ENCODE measurements around the gene REPS2.

REPS2 gene

DNA sequence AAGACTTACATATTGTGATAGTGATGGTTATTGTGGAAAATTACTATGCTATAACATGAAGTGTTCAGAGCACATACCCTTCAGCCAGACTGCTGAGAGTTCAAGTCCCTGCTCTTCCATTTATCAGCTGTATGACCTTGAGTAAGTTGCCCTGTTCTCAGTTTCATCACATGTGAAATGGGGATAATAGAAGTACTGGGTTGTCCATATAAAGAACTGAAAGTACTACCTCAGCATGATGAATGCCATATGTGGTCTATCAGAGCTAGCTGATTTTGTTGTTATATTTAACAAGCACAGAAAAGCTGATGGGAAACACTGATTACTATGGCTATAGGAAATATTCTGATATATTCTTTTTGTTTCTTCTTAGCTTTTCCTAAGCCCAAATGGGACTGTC lies 115.6 kb downstream of the REPS2 start:
- H3K27ac ChIP-seq (ENCODE audit: low read depth, low read length) = no peak overlapping the region
- no peak overlapping the region for H3K9ac ChIP-seq (ENCODE audit: low read depth, low read length)
- H3K4me3 ChIP-seq (ENCODE audit: low read length) = no peak overlapping the region
- no peaks in the 10 kb centered on the region for H3K9me3 ChIP-seq (ENCODE audit: insufficient read depth, low read depth, low read length)
- H3K4me1 ChIP-seq (ENCODE audit: insufficient read depth, low read length) = no peaks in the 10 kb centered on the region
- no peaks in the 10 kb centered on the region for H3K27me3 ChIP-seq (ENCODE audit: insufficient read depth, low read length)
- no peaks in the 10 kb centered on the region for H3K36me3 ChIP-seq (ENCODE audit: insufficient read depth, low read length)

DNA sequence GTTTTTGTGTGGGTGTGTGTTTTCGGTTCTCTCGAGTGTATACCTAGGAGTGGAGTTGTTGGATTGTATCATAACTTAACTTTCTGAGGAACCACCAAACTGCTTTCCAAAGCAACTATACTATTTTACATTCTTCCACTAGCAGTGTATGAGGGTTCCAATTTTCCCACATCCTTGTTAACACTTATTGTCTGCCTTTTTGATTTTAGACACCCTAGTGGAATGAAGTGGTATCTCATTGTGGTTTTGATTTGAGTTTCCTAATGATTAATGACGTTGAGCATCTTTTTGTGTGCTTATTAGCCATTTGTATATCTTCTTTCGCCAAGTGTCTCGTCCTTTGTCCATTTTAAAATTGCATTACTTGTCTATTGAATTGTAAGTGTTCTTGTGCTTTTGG lies 118.6 kb downstream of the REPS2 start:
- Histone ChIP-seq H3K27ac (ENCODE audit: low read depth, low read length) (no peak overlapping the region), H3K9me3 (ENCODE audit: insufficient read depth, low read depth, low read length) (no peaks in the 10 kb centered on the region), H3K4me1 (ENCODE audit: insufficient read depth, low read length) (no peaks in the 10 kb centered on the region), H3K36me3 (ENCODE audit: insufficient read depth, low read length) (no peaks in the 10 kb centered on the region), H3K27me3 (ENCODE audit: insufficient read depth, low read length) (no peaks in the 10 kb centered on the region), H3K9ac (ENCODE audit: low read depth, low read length) (no peak overlapping the region), H3K4me3 (ENCODE audit: low read length) (no peak overlapping the region)
- 75% methylated on average over 1 of the region's 5 CpGs for whole genome bisulfite sequencing

DNA sequence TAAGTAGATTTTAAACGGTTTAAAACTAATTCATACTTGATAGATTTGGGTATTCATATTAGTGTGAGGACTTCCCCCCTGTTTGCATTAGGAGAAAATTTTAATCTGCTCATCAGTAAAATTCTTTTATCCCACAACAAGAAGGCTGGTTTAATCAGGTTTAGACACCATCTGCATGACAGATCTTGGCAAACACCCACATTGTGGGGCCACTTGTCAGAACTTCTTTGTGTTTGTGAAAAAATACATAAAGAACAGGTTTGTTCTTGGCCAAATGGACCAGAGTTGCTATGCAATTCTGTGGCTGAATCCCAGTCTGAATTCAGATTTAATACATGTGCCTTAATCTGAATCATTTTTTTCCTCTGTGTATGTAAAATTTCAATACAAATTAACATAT lies 121.1 kb downstream of the REPS2 start:
- H3K4me1 ChIP-seq (ENCODE audit: insufficient read depth, low read length) = no peaks in the 10 kb centered on the region
- WGBS = no CpG with 5 or more reads among the region's 1 CpG

DNA sequence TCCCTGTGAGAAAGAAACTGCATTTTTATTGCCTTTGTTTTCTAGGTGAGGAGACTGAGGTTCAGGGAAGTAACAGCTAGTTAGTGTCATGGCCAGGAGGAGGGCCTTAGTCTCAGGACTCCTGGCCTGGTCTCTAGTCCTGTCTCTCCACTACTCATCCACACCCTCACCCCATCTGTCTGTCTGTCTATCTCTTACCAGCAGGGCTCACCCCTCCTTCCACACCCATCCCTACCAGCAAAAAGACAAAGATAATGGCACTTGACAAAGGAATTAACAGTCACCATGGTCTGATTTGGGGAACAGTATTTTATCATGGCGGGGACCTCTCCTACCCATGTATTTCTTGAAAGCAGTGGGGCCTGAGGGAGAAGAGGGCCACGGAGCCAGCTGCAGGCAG lies 125.8 kb downstream of the REPS2 start:
- Histone ChIP-seq H3K4me3 (ENCODE audit: low read length) (no peak overlapping the region), H3K9ac (ENCODE audit: low read depth, low read length) (no peak overlapping the region), H3K27me3 (ENCODE audit: insufficient read depth, low read length) (no peaks in the 10 kb centered on the region), H3K4me1 (ENCODE audit: insufficient read depth, low read length) (no peaks in the 10 kb centered on the region), H3K36me3 (ENCODE audit: insufficient read depth, low read length) (no peaks in the 10 kb centered on the region), H3K9me3 (ENCODE audit: insufficient read depth, low read depth, low read length) (no peaks in the 10 kb centered on the region), H3K27ac (ENCODE audit: low read depth, low read length) (no peak overlapping the region)
- 95% methylated on average over 2 of the region's 2 CpGs for WGBS

More for the DNA sequence above, 121.1 kb downstream of the REPS2 start:
- Histone ChIP-seq H3K27me3 (ENCODE audit: insufficient read depth, low read length) (no peaks in the 10 kb centered on the region), H3K27ac (ENCODE audit: low read depth, low read length) (no peak overlapping the region), H3K9ac (ENCODE audit: low read depth, low read length) (no peak overlapping the region), H3K36me3 (ENCODE audit: insufficient read depth, low read length) (no peaks in the 10 kb centered on the region), H3K4me3 (ENCODE audit: low read length) (no peak overlapping the region), H3K9me3 (ENCODE audit: insufficient read depth, low read depth, low read length) (no peaks in the 10 kb centered on the region)

DNA sequence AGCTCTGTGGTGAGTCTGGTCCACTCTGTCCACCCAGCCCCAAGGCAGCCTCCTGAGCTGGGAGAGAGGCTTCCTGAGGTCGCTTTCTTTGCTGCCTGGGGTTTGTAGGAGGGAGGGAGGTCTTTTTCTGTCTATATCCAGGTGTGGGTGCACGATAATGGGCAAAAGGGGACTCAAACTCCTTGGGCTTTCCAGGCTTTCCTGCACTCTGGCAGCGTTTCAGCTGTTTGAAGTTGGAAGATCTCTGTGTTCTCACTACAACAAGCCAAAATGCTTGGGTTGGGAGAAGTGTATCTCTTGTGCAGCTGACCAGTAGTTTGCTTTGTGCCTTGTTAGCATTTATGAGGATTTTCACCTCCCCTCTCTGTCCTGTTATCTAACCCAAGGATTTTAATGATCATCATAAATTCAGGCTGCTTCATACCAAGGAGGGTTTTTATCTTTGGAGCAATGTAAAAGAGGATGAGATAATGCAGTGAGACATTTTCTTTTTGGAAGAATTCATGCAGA lies 126.3 kb downstream of the REPS2 start:
- H3K9me3 ChIP-seq (ENCODE audit: insufficient read depth, low read depth, low read length) = no peaks in the 10 kb centered on the region
- H3K4me3 ChIP-seq (ENCODE audit: low read length) = no peak overlapping the region
- no peaks in the 10 kb centered on the region for H3K36me3 ChIP-seq (ENCODE audit: insufficient read depth, low read length)
- no peak overlapping the region for H3K9ac ChIP-seq (ENCODE audit: low read depth, low read length)
- no peaks in the 10 kb centered on the region for H3K4me1 ChIP-seq (ENCODE audit: insufficient read depth, low read length)
- WGBS = 83% methylated on average over 3 of the region's 3 CpGs
- H3K27me3 ChIP-seq (ENCODE audit: insufficient read depth, low read length) = no peaks in the 10 kb centered on the region
- no peak overlapping the region for H3K27ac ChIP-seq (ENCODE audit: low read depth, low read length)

DNA sequence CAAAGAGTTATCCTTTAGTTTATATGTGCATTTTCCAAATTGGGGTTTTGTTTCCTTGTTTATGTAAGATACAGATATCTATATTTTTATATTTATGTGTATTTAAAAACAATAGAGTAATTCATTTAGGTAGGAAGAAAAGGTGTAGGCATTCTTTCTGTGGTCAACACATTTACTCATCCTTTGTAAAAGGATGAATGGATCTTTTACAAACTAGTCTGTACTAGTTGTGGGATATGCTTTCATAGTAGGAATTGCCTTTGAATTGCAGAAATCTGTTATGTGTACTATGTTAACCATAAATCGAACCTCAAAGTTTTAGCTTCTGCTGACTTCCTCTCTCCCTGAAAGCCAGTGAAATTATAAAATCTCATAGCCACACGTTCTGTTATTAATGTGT lies 128.5 kb downstream of the REPS2 start:
- no CpG with 5 or more reads among the region's 2 CpGs for WGBS
- H3K9ac ChIP-seq (ENCODE audit: low read depth, low read length) = no peak overlapping the region
- no peaks in the 10 kb centered on the region for H3K36me3 ChIP-seq (ENCODE audit: insufficient read depth, low read length)
- H3K4me3 ChIP-seq (ENCODE audit: low read length) = no peak overlapping the region
- H3K4me1 ChIP-seq (ENCODE audit: insufficient read depth, low read length) = no peaks in the 10 kb centered on the region
- no peaks in the 10 kb centered on the region for H3K9me3 ChIP-seq (ENCODE audit: insufficient read depth, low read depth, low read length)
- H3K27ac ChIP-seq (ENCODE audit: low read depth, low read length) = no peak overlapping the region
- H3K27me3 ChIP-seq (ENCODE audit: insufficient read depth, low read length) = no peaks in the 10 kb centered on the region

DNA sequence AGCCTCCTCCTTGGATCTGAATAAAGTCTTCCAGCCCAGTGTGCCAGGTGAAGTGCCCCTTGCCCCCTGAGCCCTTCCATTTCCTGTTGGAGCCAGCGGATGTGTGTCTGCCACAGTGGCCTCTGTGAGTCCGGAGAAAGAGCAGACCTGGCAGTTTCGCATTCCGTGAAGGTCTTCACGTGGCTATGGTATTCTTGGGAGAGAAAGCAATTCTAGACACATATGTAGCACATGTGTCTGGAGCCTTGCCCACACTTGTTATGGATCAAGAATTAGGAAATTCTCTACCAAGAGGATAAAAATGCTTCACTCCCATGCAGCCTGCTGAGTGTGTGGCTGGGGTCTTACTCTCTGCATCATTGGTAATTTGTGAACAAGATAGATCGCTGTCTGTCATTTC lies 130.9 kb downstream of the REPS2 start:
- 100% methylated on average over 5 of the region's 6 CpGs for WGBS
- Histone ChIP-seq H3K27me3 (ENCODE audit: insufficient read depth, low read length) (no peaks in the 10 kb centered on the region), H3K4me1 (ENCODE audit: insufficient read depth, low read length) (no peaks in the 10 kb centered on the region), H3K9ac (ENCODE audit: low read depth, low read length) (no peak overlapping the region), H3K9me3 (ENCODE audit: insufficient read depth, low read depth, low read length) (no peaks in the 10 kb centered on the region), H3K27ac (ENCODE audit: low read depth, low read length) (no peak overlapping the region), H3K4me3 (ENCODE audit: low read length) (no peak overlapping the region), H3K36me3 (ENCODE audit: insufficient read depth, low read length) (no peaks in the 10 kb centered on the region)

DNA sequence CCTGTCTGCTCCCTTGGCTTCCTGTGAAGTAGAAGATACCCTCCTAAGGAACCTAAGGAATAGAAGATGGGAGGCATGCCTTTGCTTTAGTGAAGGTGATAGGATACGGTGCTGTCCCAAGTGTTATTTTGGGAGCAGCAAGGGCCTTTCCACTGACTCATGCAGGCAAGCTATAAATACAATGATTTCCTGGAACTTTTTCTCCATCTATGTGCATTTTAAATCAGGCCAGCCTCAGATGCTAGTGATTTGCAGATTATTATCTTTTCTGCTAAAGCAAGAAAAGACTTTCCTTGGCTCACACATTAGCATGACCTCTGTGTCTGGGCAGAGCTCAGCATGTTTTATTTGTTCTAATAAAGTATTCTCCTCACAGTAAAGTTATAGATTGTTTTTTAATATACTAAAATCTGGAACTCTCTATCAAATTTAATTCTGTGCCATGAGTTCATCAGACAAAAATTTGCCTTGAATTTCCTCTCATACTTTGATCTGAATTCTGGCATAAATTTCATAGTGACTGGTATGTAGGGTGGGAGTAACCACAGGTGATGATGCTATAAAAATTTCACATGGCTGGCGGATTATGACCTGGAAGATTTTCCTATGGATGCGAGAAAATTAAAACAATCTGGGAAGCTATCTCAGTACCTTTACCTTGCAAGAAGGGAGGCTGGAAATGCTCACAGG lies 131.7 kb downstream of the REPS2 start:
- no peak overlapping the region for H3K27ac ChIP-seq (ENCODE audit: low read depth, low read length)
- H3K4me1 ChIP-seq (ENCODE audit: insufficient read depth, low read length) = no peaks in the 10 kb centered on the region
- 95% methylated on average over 2 of the region's 3 CpGs for WGBS
- no peaks in the 10 kb centered on the region for H3K27me3 ChIP-seq (ENCODE audit: insufficient read depth, low read length)
- H3K4me3 ChIP-seq (ENCODE audit: low read length) = no peak overlapping the region
- no peaks in the 10 kb centered on the region for H3K36me3 ChIP-seq (ENCODE audit: insufficient read depth, low read length)
- H3K9me3 ChIP-seq (ENCODE audit: insufficient read depth, low read depth, low read length) = no peaks in the 10 kb centered on the region
- H3K9ac ChIP-seq (ENCODE audit: low read depth, low read length) = no peak overlapping the region

DNA sequence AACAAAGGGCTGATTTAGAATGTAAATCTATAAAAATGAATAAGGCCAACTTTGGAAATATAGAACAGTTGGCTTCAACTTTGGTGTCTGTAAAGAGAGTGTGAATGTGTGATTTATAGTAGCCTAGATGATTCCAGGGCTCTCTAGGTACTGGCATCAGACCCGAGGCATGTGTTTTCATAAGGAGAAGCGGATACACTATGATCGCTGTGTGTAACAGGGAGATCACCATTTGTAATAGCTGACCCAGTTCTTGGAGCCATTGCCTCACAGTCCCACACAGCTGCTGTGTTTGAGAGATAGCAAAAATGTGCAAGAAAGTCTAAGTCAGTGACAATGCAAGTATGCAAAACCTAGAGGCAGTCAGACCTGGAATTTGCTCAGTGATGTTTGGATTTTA lies 135.1 kb downstream of the REPS2 start:
- H3K36me3 ChIP-seq (ENCODE audit: insufficient read depth, low read length) = no peaks in the 10 kb centered on the region
- no peak overlapping the region for H3K27ac ChIP-seq (ENCODE audit: low read depth, low read length)
- no peaks in the 10 kb centered on the region for H3K4me1 ChIP-seq (ENCODE audit: insufficient read depth, low read length)
- no peaks in the 10 kb centered on the region for H3K27me3 ChIP-seq (ENCODE audit: insufficient read depth, low read length)
- WGBS = 97% methylated on average over 3 of the region's 3 CpGs
- no peak overlapping the region for H3K4me3 ChIP-seq (ENCODE audit: low read length)
- no peak overlapping the region for H3K9ac ChIP-seq (ENCODE audit: low read depth, low read length)
- no peaks in the 10 kb centered on the region for H3K9me3 ChIP-seq (ENCODE audit: insufficient read depth, low read depth, low read length)

DNA sequence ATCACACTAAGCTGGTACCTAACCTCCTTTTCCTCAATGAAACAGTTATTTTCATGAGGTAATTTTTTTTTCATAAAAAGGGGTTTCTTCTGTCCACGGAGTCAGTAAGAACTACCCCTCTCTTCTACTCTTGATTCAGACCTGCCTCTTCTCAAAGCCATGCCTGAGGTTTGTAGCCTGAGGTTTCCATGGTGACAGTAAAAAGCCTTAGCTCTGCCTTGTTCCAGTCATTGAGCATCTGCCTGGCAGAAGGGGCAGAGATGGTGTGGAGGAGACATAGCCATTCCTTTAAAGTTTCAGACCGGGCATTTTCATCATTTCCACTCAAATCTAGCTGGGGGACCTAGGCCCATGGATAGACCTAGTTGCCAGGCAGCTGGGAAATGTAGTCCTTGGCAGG lies 135.5 kb downstream of the REPS2 start:
- Histone ChIP-seq H3K27me3 (ENCODE audit: insufficient read depth, low read length) (no peaks in the 10 kb centered on the region), H3K4me1 (ENCODE audit: insufficient read depth, low read length) (no peaks in the 10 kb centered on the region), H3K9me3 (ENCODE audit: insufficient read depth, low read depth, low read length) (no peaks in the 10 kb centered on the region), H3K27ac (ENCODE audit: low read depth, low read length) (no peak overlapping the region), H3K4me3 (ENCODE audit: low read length) (no peak overlapping the region), H3K36me3 (ENCODE audit: insufficient read depth, low read length) (no peaks in the 10 kb centered on the region), H3K9ac (ENCODE audit: low read depth, low read length) (no peak overlapping the region)
- WGBS = no CpG with 5 or more reads among the region's 2 CpGs

DNA sequence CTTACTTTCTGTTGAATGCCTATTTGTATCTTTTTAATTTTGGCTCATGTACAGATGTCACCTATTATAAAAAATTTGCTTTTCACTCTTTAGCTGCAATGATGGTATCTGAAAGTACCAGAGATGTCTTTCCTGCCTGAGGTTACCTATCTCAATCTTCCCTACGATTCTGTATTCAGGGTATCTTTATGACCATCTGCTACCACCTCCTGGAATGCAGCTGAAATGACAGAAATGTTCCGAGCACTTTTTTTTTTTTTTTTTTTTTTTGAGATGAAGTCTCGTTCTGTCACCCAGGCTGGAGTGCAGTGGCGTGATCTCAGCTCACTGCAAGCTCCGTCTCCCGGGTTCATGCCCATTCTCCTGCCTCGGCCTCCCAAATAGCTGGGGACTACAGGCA lies 136.4 kb downstream of the REPS2 start:
- H3K9ac ChIP-seq (ENCODE audit: low read depth, low read length) = no peak overlapping the region
- 48% methylated on average over 7 of the region's 7 CpGs for WGBS
- no peak overlapping the region for H3K27ac ChIP-seq (ENCODE audit: low read depth, low read length)
- no peaks in the 10 kb centered on the region for H3K9me3 ChIP-seq (ENCODE audit: insufficient read depth, low read depth, low read length)
- no peaks in the 10 kb centered on the region for H3K36me3 ChIP-seq (ENCODE audit: insufficient read depth, low read length)
- no peaks in the 10 kb centered on the region for H3K27me3 ChIP-seq (ENCODE audit: insufficient read depth, low read length)
- no peak overlapping the region for H3K4me3 ChIP-seq (ENCODE audit: low read length)
- no peaks in the 10 kb centered on the region for H3K4me1 ChIP-seq (ENCODE audit: insufficient read depth, low read length)

DNA sequence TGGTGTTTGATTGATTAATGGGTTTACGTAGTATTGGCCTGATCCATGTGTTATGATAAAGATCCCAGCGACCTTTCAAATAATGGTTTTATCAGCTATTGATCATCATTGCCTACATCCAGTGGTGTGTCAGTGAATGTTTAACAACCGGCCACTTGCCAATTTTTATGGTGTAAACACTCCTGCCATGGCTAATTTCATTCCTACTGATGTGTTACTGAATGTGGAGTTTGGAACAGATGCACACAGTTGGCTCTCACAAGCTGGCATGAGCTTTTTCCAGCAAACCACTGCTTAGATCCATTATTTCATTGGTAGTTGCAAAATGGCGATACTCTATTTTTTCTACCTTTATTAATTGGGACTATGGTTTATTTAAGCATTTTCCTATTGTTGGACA lies 139.9 kb downstream of the REPS2 start:
- Histone ChIP-seq H3K4me1 (ENCODE audit: insufficient read depth, low read length) (no peaks in the 10 kb centered on the region), H3K36me3 (ENCODE audit: insufficient read depth, low read length) (no peaks in the 10 kb centered on the region), H3K27ac (ENCODE audit: low read depth, low read length) (no peak overlapping the region), H3K4me3 (ENCODE audit: low read length) (no peak overlapping the region), H3K9ac (ENCODE audit: low read depth, low read length) (no peak overlapping the region), H3K27me3 (ENCODE audit: insufficient read depth, low read length) (no peaks in the 10 kb centered on the region), H3K9me3 (ENCODE audit: insufficient read depth, low read depth, low read length) (no peaks in the 10 kb centered on the region)
- 100% methylated on average over 3 of the region's 4 CpGs for WGBS

Data from HUES64 (cell line).